ENCODE measurements around the gene SNX3. TPM values are rescaled to one million over a fixed set of nuclear protein-coding genes. Genes with fewer than 3 reads are reported as not detected.

Gene SNX3
- total RNA-seq, 2 experiments from 2014 or later = 85.5 to 85.6 TPM

GRCh38 chr6:108211671-108212070, 49.2 kb downstream of the SNX3 start:
- ChIA-PET POLR2A (no interaction called here), CTCF (no interaction called here)

- CTCF ChIA-PET = no interaction called here
- POLR2A ChIA-PET = no interaction called here
Measured at GRCh38 chr6:108210556-108210955, 50.3 kb downstream of the SNX3 start.

GRCh38 chr6:108209738-108210137, 51.1 kb downstream of the SNX3 start:
- CTCF ChIA-PET = no interaction called here
- POLR2A ChIA-PET = no interaction called here

GRCh38 chr6:108207013-108207412, 53.8 kb downstream of the SNX3 start:
- ChIA-PET POLR2A (no interaction called here), CTCF (no interaction called here)

- ChIA-PET POLR2A (no interaction called here), CTCF (no interaction called here)
Measured at GRCh38 chr6:108203189-108204112, 57.4 kb downstream of the SNX3 start.

- ChIA-PET CTCF (no interaction called here), POLR2A (no interaction called here)
Measured at GRCh38 chr6:108200631-108201030, 60.2 kb downstream of the SNX3 start.

GRCh38 chr6:108200186-108200585, 60.7 kb downstream of the SNX3 start:
- ChIA-PET POLR2A (no interaction called here), CTCF (no interaction called here)

GRCh38 chr6:108198761-108199498, 61.9 kb downstream of the SNX3 start:
- POLR2A ChIA-PET = no interaction called here
- CTCF ChIA-PET = no interaction called here

- ChIA-PET CTCF (no interaction called here), POLR2A (no interaction called here)
Measured at GRCh38 chr6:108195209-108195608, 65.6 kb downstream of the SNX3 start.

- CTCF ChIA-PET = no interaction called here
- POLR2A ChIA-PET = no interaction called here
Measured at GRCh38 chr6:108194503-108194902, 66.3 kb downstream of the SNX3 start.

- ChIA-PET POLR2A (no interaction called here), CTCF (no interaction called here)
Measured at GRCh38 chr6:108193835-108194234, 67.0 kb downstream of the SNX3 start.

- ChIA-PET POLR2A (no interaction called here), CTCF (interaction anchor here (0.6 kb wide), 1 partner anchor 343 kb away, joined by 3 read pairs; no protein-coding TSS in a partner anchor)
Measured at GRCh38 chr6:108193131-108193530, 67.7 kb downstream of the SNX3 start.

GRCh38 chr6:108187519-108187918, 73.3 kb downstream of the SNX3 start:
- ChIA-PET CTCF (no interaction called here), POLR2A (no interaction called here)

- POLR2A ChIA-PET = no interaction called here
- CTCF ChIA-PET = no interaction called here
Measured at GRCh38 chr6:108186226-108186625, 74.6 kb downstream of the SNX3 start.

GRCh38 chr6:108180776-108181175, 80.1 kb downstream of the SNX3 start:
- POLR2A ChIA-PET = no interaction called here
- CTCF ChIA-PET = interaction anchor here (0.6 kb wide), 1 partner anchor 1307 kb away, joined by 3 read pairs; no protein-coding TSS in a partner anchor

- CTCF ChIA-PET = interaction anchor here (0.6 kb wide), 1 partner anchor 1308 kb away, joined by 3 read pairs; no protein-coding TSS in a partner anchor
- POLR2A ChIA-PET = no interaction called here
Measured at GRCh38 chr6:108180266-108180665, 80.6 kb downstream of the SNX3 start.

GRCh38 chr6:108179741-108180140, 81.1 kb downstream of the SNX3 start:
- CTCF ChIA-PET = no interaction called here
- POLR2A ChIA-PET = no interaction called here

- ChIA-PET POLR2A (no interaction called here), CTCF (interaction anchor here (1.2 to 1.3 kb wide), 2 partner anchors 62 to 64 kb away, joined by 3 read pairs; no protein-coding TSS in a partner anchor)
Measured at GRCh38 chr6:108176281-108177089, 84.4 kb downstream of the SNX3 start.

GRCh38 chr6:108175592-108176279, 85.1 kb downstream of the SNX3 start:
- ChIA-PET CTCF (interaction anchor here (1.3 kb wide), 1 partner anchor 63 kb away, joined by 3 read pairs; no protein-coding TSS in a partner anchor), POLR2A (no interaction called here)

- ChIA-PET POLR2A (no interaction called here), CTCF (interaction anchor here (1.3 kb wide), 1 partner anchor 62 kb away, joined by 3 read pairs; no protein-coding TSS in a partner anchor)
Measured at GRCh38 chr6:108175176-108175591, 85.7 kb downstream of the SNX3 start.

Data from activated CD8-positive, alpha-beta memory T cell treated with anti-CD3 and anti-CD28 coated beads for 36 hours (primary cell).